ENCODE measurements around the gene MED29.

The MED29 gene

GRCh38 chr19:39386557-39386956 is 4.6 kb upstream of the MED29 start:
- no peak overlapping the region for H3K4me3 ChIP-seq (ENCODE audit: low read depth, low read length)
- DNase-seq (ENCODE audit: low read depth) = no peak
- TF ChIP-seq, protein P1, sequence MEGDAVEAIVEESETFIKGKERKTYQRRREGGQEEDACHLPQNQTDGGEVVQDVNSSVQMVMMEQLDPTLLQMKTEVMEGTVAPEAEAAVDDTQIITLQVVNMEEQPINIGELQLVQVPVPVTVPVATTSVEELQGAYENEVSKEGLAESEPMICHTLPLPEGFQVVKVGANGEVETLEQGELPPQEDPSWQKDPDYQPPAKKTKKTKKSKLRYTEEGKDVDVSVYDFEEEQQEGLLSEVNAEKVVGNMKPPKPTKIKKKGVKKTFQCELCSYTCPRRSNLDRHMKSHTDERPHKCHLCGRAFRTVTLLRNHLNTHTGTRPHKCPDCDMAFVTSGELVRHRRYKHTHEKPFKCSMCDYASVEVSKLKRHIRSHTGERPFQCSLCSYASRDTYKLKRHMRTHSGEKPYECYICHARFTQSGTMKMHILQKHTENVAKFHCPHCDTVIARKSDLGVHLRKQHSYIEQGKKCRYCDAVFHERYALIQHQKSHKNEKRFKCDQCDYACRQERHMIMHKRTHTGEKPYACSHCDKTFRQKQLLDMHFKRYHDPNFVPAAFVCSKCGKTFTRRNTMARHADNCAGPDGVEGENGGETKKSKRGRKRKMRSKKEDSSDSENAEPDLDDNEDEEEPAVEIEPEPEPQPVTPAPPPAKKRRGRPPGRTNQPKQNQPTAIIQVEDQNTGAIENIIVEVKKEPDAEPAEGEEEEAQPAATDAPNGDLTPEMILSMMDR (conservative IDR thresholded peaks at IDR 0.05; ENCODE audit: low read depth, low read length) = no peak

DNA sequence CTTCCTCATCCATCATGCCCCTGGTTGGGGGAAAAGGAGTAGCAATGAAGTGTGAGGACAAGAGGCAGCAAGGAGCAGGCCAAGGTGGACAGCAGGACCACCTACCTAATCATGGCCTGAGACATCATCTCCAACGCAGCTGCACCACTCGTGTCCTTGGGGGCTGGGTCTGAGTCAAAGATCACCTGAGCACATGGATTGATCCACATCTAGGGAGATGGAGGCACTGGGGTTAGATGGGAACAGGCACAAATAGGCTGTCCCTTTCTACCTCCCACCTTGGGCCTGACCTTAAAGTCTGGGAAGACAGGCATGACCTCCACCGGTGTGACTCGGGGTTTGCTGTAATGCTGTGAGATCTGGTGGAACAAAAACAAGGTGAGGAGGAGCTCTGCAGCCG is 2.5 kb upstream of the MED29 start:
- no peak for DNase-seq (ENCODE audit: low read depth)
- H3K4me3 ChIP-seq (ENCODE audit: low read depth, low read length) = no peak overlapping the region
- TF ChIP-seq, protein P1 (conservative IDR thresholded peaks at IDR 0.05; ENCODE audit: low read depth, low read length) = no peak

DNA sequence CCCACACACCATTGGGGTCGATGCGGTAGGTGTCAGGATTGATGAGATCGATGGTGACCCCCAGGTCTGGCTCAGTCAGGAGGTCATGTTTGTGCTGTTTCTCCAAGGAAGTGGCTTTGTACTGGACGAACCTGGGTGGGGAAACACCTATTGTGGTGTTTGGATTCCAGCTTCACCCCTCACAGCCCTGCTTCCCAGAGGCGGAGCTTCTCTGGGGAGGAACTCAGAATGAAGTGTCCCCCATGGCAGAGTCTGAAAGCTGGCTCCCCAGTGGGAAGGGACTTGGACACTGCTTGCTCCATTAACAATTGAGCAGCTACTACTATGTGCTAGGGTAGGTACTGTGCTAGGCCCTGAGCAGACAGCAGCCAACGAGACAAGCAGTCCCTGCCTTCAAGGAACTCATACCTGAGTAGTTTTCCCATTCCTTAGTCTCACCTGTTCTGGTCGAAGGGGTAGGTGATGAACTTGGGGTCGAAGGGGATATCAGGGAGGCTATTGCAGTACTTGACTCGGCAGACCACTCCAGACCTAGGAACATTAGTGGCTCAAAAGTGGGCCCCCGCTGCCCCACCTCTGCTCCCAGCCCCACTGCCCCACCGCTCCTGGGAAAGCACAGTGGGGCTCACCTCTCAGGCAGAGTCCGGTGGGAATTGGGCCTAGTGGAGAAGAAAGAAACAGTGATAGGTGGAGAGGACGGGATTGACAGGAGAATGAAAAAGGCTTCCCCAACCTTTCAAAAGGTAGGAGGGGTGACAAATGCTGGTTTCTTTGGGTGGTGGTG is 1.4 kb upstream of the MED29 start:
- DNase-seq (ENCODE audit: low read depth) = no peak
- peak overlapping the region; percentile 97 for H3K4me3 ChIP-seq (ENCODE audit: low read depth, low read length)
- TF ChIP-seq, protein P1 (conservative IDR thresholded peaks at IDR 0.05; ENCODE audit: low read depth, low read length) = no peak

DNA sequence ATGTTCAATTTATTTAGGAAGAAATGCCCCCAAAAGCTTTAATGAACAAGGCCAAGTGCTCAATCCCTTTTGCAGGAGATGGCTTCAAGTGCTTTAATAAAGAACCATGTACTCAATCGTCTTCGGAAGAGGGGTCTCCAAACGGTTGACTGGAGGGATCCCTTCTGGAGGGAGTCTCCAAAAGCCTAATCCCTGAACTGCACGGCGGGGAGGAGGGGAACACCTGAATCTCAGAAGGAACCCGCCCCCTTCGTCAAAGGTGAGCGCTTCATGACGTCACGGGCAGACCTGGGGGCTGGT is 777 bp upstream of the MED29 start:
- peak overlapping the region; percentile 97 for H3K4me3 ChIP-seq (ENCODE audit: low read depth, low read length)
- TF ChIP-seq, protein P1 (conservative IDR thresholded peaks at IDR 0.05; ENCODE audit: low read depth, low read length) = no peak
- DNase-seq (ENCODE audit: low read depth) = no peak

DNA sequence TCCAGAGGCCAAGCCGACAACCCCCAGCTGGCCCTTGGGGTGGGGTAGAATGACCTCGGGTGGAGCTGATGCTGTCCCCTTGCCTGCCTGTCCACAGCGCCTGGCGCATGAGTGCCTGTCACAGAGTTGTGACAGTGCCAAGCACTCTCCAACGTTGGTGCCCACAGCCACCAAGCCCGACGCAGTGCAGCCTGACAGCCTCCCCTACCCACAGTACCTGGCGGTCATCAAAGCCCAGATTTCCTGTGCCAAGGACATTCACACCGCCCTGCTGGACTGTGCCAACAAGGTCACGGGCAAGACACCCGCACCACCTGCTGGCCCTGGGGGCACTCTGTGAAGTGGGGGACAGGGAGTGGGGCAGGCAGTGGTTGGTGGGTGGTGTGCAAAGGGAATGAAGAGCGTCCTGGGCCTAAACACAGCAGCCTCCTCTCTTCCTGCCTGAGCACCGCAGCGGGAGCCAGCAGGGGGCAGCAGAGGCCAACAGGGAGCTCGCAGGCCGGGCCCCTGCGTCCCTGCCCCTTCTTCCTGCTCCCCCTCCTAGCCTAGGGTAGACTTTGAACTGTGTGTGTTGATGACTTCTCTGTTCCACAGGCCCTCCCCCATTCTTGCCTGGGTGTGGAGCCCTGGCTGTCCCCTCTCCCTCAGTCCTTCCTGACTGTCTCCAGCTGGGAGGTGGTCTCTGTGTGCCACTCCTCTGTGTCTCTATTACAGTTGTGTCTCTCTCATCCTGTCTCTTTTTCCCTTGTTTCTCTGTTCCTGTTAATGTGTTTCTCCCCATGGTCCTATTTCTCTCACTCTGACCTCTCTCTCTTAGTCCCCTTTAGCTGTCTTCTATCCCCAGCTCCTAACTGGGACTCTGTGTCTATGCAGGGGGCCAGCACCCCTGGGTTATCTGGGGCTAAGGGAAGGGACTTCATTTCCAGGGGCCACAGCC is 6.5 kb downstream of the MED29 start:
- peak overlapping the region; percentile 11 for H3K4me3 ChIP-seq (ENCODE audit: low read depth, low read length)
- DNase-seq (ENCODE audit: low read depth) = peak; percentile 90
- TF ChIP-seq, protein P1 (conservative IDR thresholded peaks at IDR 0.05; ENCODE audit: low read depth, low read length) = peak; percentile 93

GRCh38 chr19:39398297-39398864 is 7.2 kb downstream of the MED29 start:
- TF ChIP-seq, protein P1 (conservative IDR thresholded peaks at IDR 0.05; ENCODE audit: low read depth, low read length) = no peak
- H3K4me3 ChIP-seq (ENCODE audit: low read depth, low read length) = no peak overlapping the region
- peak; percentile 84 for DNase-seq (ENCODE audit: low read depth)

All from choroid plexus epithelial cell (primary cell).